ENCODE measurements around the gene CDHR2. TPM values are rescaled to one million over a fixed set of nuclear protein-coding genes. Genes with fewer than 3 reads are reported as not detected.

CDHR2 gene
- total and polyA plus RNA-seq, 2 of the 13 experiments (the other 11 are each of a cell fraction or from before 2014, with no cell fraction given): 17.9 to 20.9 TPM

DNA sequence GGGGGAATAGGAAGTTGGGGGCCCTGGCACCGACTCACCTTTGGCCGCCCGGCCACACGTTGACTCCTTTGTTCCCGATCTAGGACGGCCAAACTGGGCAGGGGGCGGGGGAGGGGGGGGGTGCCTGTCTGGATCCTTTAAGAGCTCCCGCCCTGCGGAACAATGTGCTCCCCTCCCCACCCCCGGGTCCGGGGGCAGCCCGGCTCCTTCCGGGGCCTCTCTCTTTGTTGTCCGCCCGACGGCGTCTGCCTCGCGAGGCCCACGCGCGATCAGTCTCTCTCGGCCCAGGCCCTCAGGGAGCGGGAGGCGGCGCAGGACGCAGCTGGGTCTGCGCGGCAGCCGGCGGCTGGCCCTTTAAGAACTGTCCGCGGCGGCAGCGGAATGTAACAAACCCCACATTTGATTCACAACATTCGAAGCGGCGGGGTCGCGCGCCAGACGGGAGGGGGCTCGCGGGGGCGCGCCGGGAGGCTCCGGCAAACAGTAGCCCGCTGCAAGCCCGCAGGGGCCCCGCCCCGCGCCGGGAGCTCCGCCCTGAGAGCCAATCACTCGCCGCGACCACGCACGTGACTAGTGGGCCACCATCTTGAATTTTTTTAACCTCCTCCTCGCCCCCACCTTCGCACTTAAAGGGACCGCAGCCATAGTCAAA lies 12.1 kb upstream of the CDHR2 start, which contains the start of gene RNF44 (continued):
- TF ChIP-seq PRPF4 (IDR thresholded peaks at IDR 0.05; ENCODE audit: low read depth, low read length, poor library complexity, severe bottlenecking) (no peak), HOXA3 (CRISPR knock-in tag; IDR thresholded peaks at IDR 0.05) (peak; percentile 64; the same call in 1 of the 2 replicates), SIN3A (IDR thresholded peaks at IDR 0.05; ENCODE audit: borderline replicate concordance, low read depth, low read length) (peak; percentile 1; the same call in 1 of the 2 replicates), GFI1 (CRISPR knock-in tag; IDR thresholded peaks at IDR 0.05; ENCODE audit: borderline replicate concordance) (0 out of 2 replicates have a peak, but pooled peaks have one; percentile 44), MIER3 (CRISPR knock-in tag; IDR thresholded peaks at IDR 0.05; ENCODE audit: borderline replicate concordance) (peak; percentile 5; the same call in 1 of the 2 replicates), ZNF598 (CRISPR knock-in tag; IDR thresholded peaks at IDR 0.05; ENCODE audit: borderline replicate concordance) (no peak), ZNF564 (CRISPR knock-in tag; IDR thresholded peaks at IDR 0.05) (no peak), ZNF572 (CRISPR knock-in tag; IDR thresholded peaks at IDR 0.05) (no peak), CC2D1A (CRISPR knock-in tag; IDR thresholded peaks at IDR 0.05) (no peak), ELF3 (CRISPR knock-in tag; IDR thresholded peaks at IDR 0.05) (no peak), ZNF75D (CRISPR knock-in tag; IDR thresholded peaks at IDR 0.05; ENCODE audit: borderline replicate concordance) (no peak), MED8 (CRISPR knock-in tag; IDR thresholded peaks at IDR 0.05; ENCODE audit: insufficient replicate concordance) (no peak)
- TF ChIP-seq, protein P1, sequence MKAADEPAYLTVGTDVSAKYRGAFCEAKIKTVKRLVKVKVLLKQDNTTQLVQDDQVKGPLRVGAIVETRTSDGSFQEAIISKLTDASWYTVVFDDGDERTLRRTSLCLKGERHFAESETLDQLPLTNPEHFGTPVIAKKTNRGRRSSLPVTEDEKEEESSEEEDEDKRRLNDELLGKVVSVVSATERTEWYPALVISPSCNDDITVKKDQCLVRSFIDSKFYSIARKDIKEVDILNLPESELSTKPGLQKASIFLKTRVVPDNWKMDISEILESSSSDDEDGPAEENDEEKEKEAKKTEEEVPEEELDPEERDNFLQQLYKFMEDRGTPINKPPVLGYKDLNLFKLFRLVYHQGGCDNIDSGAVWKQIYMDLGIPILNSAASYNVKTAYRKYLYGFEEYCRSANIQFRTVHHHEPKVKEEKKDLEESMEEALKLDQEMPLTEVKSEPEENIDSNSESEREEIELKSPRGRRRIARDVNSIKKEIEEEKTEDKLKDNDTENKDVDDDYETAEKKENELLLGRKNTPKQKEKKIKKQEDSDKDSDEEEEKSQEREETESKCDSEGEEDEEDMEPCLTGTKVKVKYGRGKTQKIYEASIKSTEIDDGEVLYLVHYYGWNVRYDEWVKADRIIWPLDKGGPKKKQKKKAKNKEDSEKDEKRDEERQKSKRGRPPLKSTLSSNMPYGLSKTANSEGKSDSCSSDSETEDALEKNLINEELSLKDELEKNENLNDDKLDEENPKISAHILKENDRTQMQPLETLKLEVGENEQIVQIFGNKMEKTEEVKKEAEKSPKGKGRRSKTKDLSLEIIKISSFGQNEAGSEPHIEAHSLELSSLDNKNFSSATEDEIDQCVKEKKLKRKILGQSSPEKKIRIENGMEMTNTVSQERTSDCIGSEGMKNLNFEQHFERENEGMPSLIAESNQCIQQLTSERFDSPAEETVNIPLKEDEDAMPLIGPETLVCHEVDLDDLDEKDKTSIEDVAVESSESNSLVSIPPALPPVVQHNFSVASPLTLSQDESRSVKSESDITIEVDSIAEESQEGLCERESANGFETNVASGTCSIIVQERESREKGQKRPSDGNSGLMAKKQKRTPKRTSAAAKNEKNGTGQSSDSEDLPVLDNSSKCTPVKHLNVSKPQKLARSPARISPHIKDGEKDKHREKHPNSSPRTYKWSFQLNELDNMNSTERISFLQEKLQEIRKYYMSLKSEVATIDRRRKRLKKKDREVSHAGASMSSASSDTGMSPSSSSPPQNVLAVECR (CRISPR knock-in tag; IDR thresholded peaks at IDR 0.05; ENCODE audit: borderline replicate concordance): peak; percentile 43; the same call in 1 of the 2 replicates
- TF ChIP-seq, protein P2, sequence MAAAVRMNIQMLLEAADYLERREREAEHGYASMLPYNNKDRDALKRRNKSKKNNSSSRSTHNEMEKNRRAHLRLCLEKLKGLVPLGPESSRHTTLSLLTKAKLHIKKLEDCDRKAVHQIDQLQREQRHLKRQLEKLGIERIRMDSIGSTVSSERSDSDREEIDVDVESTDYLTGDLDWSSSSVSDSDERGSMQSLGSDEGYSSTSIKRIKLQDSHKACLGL (CRISPR knock-in tag; IDR thresholded peaks at IDR 0.05): no peak
- TF ChIP-seq, protein P3, sequence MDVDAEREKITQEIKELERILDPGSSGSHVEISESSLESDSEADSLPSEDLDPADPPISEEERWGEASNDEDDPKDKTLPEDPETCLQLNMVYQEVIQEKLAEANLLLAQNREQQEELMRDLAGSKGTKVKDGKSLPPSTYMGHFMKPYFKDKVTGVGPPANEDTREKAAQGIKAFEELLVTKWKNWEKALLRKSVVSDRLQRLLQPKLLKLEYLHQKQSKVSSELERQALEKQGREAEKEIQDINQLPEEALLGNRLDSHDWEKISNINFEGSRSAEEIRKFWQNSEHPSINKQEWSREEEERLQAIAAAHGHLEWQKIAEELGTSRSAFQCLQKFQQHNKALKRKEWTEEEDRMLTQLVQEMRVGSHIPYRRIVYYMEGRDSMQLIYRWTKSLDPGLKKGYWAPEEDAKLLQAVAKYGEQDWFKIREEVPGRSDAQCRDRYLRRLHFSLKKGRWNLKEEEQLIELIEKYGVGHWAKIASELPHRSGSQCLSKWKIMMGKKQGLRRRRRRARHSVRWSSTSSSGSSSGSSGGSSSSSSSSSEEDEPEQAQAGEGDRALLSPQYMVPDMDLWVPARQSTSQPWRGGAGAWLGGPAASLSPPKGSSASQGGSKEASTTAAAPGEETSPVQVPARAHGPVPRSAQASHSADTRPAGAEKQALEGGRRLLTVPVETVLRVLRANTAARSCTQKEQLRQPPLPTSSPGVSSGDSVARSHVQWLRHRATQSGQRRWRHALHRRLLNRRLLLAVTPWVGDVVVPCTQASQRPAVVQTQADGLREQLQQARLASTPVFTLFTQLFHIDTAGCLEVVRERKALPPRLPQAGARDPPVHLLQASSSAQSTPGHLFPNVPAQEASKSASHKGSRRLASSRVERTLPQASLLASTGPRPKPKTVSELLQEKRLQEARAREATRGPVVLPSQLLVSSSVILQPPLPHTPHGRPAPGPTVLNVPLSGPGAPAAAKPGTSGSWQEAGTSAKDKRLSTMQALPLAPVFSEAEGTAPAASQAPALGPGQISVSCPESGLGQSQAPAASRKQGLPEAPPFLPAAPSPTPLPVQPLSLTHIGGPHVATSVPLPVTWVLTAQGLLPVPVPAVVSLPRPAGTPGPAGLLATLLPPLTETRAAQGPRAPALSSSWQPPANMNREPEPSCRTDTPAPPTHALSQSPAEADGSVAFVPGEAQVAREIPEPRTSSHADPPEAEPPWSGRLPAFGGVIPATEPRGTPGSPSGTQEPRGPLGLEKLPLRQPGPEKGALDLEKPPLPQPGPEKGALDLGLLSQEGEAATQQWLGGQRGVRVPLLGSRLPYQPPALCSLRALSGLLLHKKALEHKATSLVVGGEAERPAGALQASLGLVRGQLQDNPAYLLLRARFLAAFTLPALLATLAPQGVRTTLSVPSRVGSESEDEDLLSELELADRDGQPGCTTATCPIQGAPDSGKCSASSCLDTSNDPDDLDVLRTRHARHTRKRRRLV (CRISPR knock-in tag; IDR thresholded peaks at IDR 0.05): no peak
- TF ChIP-seq, protein P4, sequence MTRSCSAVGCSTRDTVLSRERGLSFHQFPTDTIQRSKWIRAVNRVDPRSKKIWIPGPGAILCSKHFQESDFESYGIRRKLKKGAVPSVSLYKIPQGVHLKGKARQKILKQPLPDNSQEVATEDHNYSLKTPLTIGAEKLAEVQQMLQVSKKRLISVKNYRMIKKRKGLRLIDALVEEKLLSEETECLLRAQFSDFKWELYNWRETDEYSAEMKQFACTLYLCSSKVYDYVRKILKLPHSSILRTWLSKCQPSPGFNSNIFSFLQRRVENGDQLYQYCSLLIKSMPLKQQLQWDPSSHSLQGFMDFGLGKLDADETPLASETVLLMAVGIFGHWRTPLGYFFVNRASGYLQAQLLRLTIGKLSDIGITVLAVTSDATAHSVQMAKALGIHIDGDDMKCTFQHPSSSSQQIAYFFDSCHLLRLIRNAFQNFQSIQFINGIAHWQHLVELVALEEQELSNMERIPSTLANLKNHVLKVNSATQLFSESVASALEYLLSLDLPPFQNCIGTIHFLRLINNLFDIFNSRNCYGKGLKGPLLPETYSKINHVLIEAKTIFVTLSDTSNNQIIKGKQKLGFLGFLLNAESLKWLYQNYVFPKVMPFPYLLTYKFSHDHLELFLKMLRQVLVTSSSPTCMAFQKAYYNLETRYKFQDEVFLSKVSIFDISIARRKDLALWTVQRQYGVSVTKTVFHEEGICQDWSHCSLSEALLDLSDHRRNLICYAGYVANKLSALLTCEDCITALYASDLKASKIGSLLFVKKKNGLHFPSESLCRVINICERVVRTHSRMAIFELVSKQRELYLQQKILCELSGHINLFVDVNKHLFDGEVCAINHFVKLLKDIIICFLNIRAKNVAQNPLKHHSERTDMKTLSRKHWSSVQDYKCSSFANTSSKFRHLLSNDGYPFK (CRISPR knock-in tag; IDR thresholded peaks at IDR 0.05; ENCODE audit: borderline replicate concordance): no peak

Measured in HepG2 (cell line).